Panc1 (cell line): Measurements from ENCODE around the gene SNX6. TPM values are rescaled to one million over a fixed set of nuclear protein-coding genes. Genes with fewer than 3 reads are reported as not detected.

ENCODE experiments used
- ATAC-seq: fragments of 200-7000 bp; cut with Tn5 transposase; 2 replicates; pipeline ENCODE4 v1.9.1; 2020; ENCODE audit warnings: mild to moderate bottlenecking, moderate library complexity
- BruUV-seq: library from RNA; stranded (reverse); fragments of 400-500 nt; replicated peaks from 2 replicates; lab custom pipeline; 2021; lab: Mats Ljungman, UMichigan
- CTCF ChIA-PET: fragments of 300-600 bp; sonication (Branson Sonifier 250); formaldehyde crosslinking; loops from one replicate; lab custom pipeline; 2022; ENCODE audit warnings: antibody characterized with exemption; lab: Charles Lee
- POLR2A ChIA-PET: fragments of 300-600 bp; sonication (Branson Sonifier 250); formaldehyde crosslinking; loops from one replicate; lab custom pipeline; 2022; ENCODE audit warnings: antibody characterized with exemption; lab: Charles Lee
- DNase-seq: peaks from one replicate; pipeline ENCODE4 v3.0.0-alpha.2; 2010; ENCODE audit warnings: low read depth, low spot score
- H3K27ac ChIP-seq: 2 replicates; pipeline ENCODE4 v1.5.1; 2011; ENCODE audit warnings: mild to moderate bottlenecking, low read length, inconsistent platforms
- H3K27me3 ChIP-seq: fragments of 200-500 bp; sonication (Bioruptor generic); 2 replicates; pipeline ENCODE4 v1.6.0; 2014; ENCODE audit warnings: low read length, inconsistent platforms; ENCODE audit not compliant: control insufficient read depth, insufficient read depth
- H3K36me3 ChIP-seq: fragments of 200-500 bp; sonication (Bioruptor generic); 2 replicates; pipeline ENCODE4 v1.5.1; 2014; ENCODE audit warnings: inconsistent platforms, mild to moderate bottlenecking, low read length, moderate library complexity; ENCODE audit not compliant: control insufficient read depth, insufficient read depth
- H3K4me1 ChIP-seq: 2 replicates; pipeline ENCODE4 v1.5.1; 2011; ENCODE audit warnings: inconsistent platforms, mild to moderate bottlenecking, low read length, moderate library complexity; ENCODE audit not compliant: control insufficient read depth, insufficient read depth
- H3K4me3 ChIP-seq, 2 experiments: 2 replicates each; pipeline ENCODE4 v1.5.1; 2011 to 2012; ENCODE audit warnings: low read depth in 2 of 2, low read length in 2 of 2, mild to moderate bottlenecking in 2 of 2, inconsistent platforms in 1 of 2, moderate library complexity in 1 of 2
- H3K9me3 ChIP-seq: fragments of 200-500 bp; sonication (Bioruptor generic); 2 replicates; pipeline ENCODE4 v1.5.1; 2014; ENCODE audit warnings: low read depth, mild to moderate bottlenecking, inconsistent platforms, low read length, moderate library complexity; ENCODE audit not compliant: control insufficient read depth, insufficient read depth
- CTCF ChIP-seq: fragments of 450-650 bp; IDR thresholded peaks from 2 replicates; pipeline ENCODE4 v1.5.1; 2017; ENCODE audit warnings: mild to moderate bottlenecking
- POLR2AphosphoS5 ChIP-seq: IDR thresholded peaks from 2 replicates; pipeline ENCODE4 v1.6.1; 2012; ENCODE audit warnings: mild to moderate bottlenecking, low read depth, low read length, moderate library complexity
- REST ChIP-seq, 2 experiments: IDR thresholded peaks; 2 replicates each; pipeline ENCODE4 v1.6.1; 2011 to 2012; ENCODE audit warnings: low read depth in 2 of 2, control low read depth in 1 of 2, low read length in 1 of 2, mild to moderate bottlenecking in 1 of 2, moderate library complexity in 1 of 2; ENCODE audit not compliant: insufficient read depth in 1 of 2
- SIN3A ChIP-seq: IDR thresholded peaks from 2 replicates; pipeline ENCODE4 v1.6.1; 2012; ENCODE audit warnings: low read depth, mild to moderate bottlenecking, low read length, moderate library complexity, borderline replicate concordance; ENCODE audit not compliant: insufficient read depth
- TCF7L2 ChIP-seq: IDR thresholded peaks from 2 replicates; pipeline ENCODE4 v1.6.1; 2011; ENCODE audit warnings: mild to moderate bottlenecking, low read depth, low read length, inconsistent platforms
- in situ Hi-C: cut with HindIII; loops from 2 replicates; pipeline ENCODE4 v1.10.0; 2016; ENCODE audit warnings: low sequenced_read_pairs, low pct_unique_long_range_greater_than_20kb
- intact Hi-C: fragments of 100-400 bp; cut with micrococcal nuclease; formaldehyde crosslinking; loops from one replicate; pipeline ENCODE4 v1.10.0; 2022; ENCODE audit not compliant: unreplicated experiment
- total RNA-seq: library from RNA; stranded (reverse); gene quantifications from one replicate; pipeline ENCODE4 v1.2.1, GENCODE V29; 2021; ENCODE audit not compliant: unreplicated experiment

Gene SNX6
- total RNA-seq, 1 experiment from 2014 or later: 50.9 TPM

- no peak for DNase-seq
- ATAC-seq: no peak
- in situ Hi-C loops (no loop called here), intact Hi-C loops (no loop called here)
- Histone ChIP-seq H3K4me1 (no peaks in the 10 kb centered on the region), H3K36me3 (peaks cover 15% of the 10 kb centered on the region), H3K27me3 (no peaks in the 10 kb centered on the region), H3K4me3 (no peak overlapping the region), H3K27ac (no peak overlapping the region), H3K9me3 (no peaks in the 10 kb centered on the region)
- TF ChIP-seq POLR2AphosphoS5: no peak
- TF ChIP-seq SIN3A: no peak
- TF ChIP-seq TCF7L2: no peak
- TF ChIP-seq CTCF: no peak
- BruUV-seq: no TSS peak
- POLR2A ChIA-PET: no interaction called here
- CTCF ChIA-PET: no interaction called here
These were observed 19.8 kb downstream of the SNX6 start for GRCh38 chr14:34610101-34610500.

DNA sequence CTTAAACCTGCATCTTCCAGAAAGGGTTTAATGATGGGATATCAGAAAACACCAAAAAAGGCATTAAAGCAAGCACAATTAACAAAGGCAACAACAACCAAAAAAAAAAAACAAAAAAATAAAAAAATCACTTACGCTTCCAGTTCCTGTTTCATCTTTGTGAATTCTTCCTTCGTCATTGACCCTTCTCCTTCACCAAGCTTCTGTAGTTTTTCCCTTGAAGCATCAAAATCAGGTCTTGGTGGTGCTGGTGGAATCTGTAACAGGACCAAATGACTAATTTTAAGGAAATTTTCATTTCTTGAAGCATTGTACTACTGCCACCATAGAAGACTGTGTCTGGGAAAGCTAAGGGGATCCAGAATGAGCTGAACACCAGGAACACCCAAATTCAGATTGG lies 24.5 kb downstream of the SNX6 start:
- intact Hi-C loops: no loop called here
- no peak for TF ChIP-seq REST (IDR thresholded peaks at IDR 0.05; ENCODE audit: insufficient read depth in 1 of 2, low read depth in 2 of 2, low read length in 1 of 2)
- no peak for TF ChIP-seq SIN3A
- TF ChIP-seq CTCF: no peak
- no peak for TF ChIP-seq POLR2AphosphoS5
- TF ChIP-seq TCF7L2: no peak
- no peak for DNase-seq
- no TSS peak for BruUV-seq
- POLR2A ChIA-PET: interaction anchor here (0.6 kb wide), 1 partner anchor 290 kb away, joined by 5 read pairs; no protein-coding TSS in a partner anchor
- Histone ChIP-seq H3K9me3 (no peaks in the 10 kb centered on the region), H3K27ac (no peak overlapping the region), H3K4me3 (no peak overlapping the region), H3K4me1 (no peaks in the 10 kb centered on the region), H3K27me3 (no peaks in the 10 kb centered on the region), H3K36me3 (peaks cover 34% of the 10 kb centered on the region)
- ATAC-seq: no peak
- CTCF ChIA-PET: interaction anchor here (0.6 kb wide), 1 partner anchor 30 kb away, joined by 4 read pairs; no protein-coding TSS in a partner anchor
- in situ Hi-C loops: no loop called here
